ENCODE data around the gene STRADB. TPM values are rescaled to one million over a fixed set of nuclear protein-coding genes. Genes with fewer than 3 reads are reported as not detected.
A peak's percentile ranks its signal among the peaks of the same experiment; 100 is the strongest.
"Not testable (repeated sequence)": the region's sequence is repeated elsewhere in the genome, so short reads cannot be mapped to it uniquely, and the experiment has no call there.

STRADB gene
- total and polyA plus RNA-seq, 2 experiments from 2014 or later, result 62.5 to 68.3 TPM

DNA sequence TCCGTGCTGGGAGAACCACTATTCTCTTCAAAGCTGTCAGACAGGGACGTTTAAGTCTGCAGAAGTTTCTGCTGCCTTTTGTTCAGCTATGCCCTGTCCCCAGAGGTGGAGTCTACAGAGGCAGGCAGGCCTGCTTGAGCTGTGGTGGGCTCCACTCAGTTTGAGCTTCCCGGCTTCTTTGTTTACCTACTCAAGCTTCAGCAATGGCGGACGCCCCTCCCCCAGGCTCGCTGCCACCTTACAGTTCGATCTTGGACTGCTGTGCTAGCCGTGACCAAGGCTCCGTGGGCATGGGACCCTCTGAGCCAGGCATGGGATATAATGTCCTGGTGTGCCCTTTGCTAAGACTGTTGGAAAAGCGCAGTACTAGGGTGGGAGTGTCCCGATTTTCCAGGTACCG is 21.2 kb upstream of the STRADB start:
- 97% methylated on average over 12 of the region's 12 CpGs for WGBS (ENCODE audit: low lambda C conversion rate, missing lambda C conversion rate)
- DNase-seq (ENCODE audit: low spot score); H3K27ac ChIP-seq: not testable (repeated sequence)

GRCh38 chr2:201430839-201431238 is 20.7 kb upstream of the STRADB start:
- Histone ChIP-seq H3K4me1 (ENCODE audit: insufficient read depth) (peaks cover 15% of the 10 kb centered on the region), H2AFZ (no peak overlapping the region), H3K27ac (no peak overlapping the region), H3K27me3 (no peaks in the 10 kb centered on the region), H3K4me2 (no peak overlapping the region), H3K9me2 (replicated peaks; ENCODE audit: insufficient read depth) (no peaks in the 10 kb centered on the region), H3K4me3 (no peak overlapping the region), H3K36me3 (replicated peaks; ENCODE audit: insufficient read depth, low read depth) (no peaks in the 10 kb centered on the region), H4K20me1 (ENCODE audit: insufficient read depth, poor library complexity, severe bottlenecking) (no peaks in the 10 kb centered on the region), H3K9me3 (ENCODE audit: low read depth) (no peaks in the 10 kb centered on the region), H3K79me2 (peaks cover 79% of the 10 kb centered on the region)
- 100% methylated on average over 4 of the region's 5 CpGs for WGBS (ENCODE audit: low lambda C conversion rate, missing lambda C conversion rate)
- DNase-seq (ENCODE audit: low spot score), result no peak
- TF ChIP-seq EZH2 (IDR thresholded peaks at IDR 0.05; ENCODE audit: borderline replicate concordance), result no peak
- TF ChIP-seq CTCF (IDR thresholded peaks at IDR 0.05; ENCODE audit: poor library complexity), result no peak
- no peak for TF ChIP-seq EZH2phosphoT487 (IDR thresholded peaks at IDR 0.05; ENCODE audit: low read depth, severe bottlenecking, unreplicated experiment)

More for the DNA sequence above, 21.2 kb upstream of the STRADB start:
- H4K20me1 ChIP-seq (ENCODE audit: insufficient read depth, poor library complexity, severe bottlenecking); H3K4me3 ChIP-seq; H3K9me3 ChIP-seq (ENCODE audit: low read depth); H3K9me2 ChIP-seq (replicated peaks; ENCODE audit: insufficient read depth); H3K4me2 ChIP-seq; H3K36me3 ChIP-seq (replicated peaks; ENCODE audit: insufficient read depth, low read depth); H2AFZ ChIP-seq; H3K27me3 ChIP-seq: not testable (repeated sequence)
- Histone ChIP-seq H3K79me2 (peaks cover 79% of the 10 kb centered on the region), H3K4me1 (ENCODE audit: insufficient read depth) (peaks cover 15% of the 10 kb centered on the region)

DNA sequence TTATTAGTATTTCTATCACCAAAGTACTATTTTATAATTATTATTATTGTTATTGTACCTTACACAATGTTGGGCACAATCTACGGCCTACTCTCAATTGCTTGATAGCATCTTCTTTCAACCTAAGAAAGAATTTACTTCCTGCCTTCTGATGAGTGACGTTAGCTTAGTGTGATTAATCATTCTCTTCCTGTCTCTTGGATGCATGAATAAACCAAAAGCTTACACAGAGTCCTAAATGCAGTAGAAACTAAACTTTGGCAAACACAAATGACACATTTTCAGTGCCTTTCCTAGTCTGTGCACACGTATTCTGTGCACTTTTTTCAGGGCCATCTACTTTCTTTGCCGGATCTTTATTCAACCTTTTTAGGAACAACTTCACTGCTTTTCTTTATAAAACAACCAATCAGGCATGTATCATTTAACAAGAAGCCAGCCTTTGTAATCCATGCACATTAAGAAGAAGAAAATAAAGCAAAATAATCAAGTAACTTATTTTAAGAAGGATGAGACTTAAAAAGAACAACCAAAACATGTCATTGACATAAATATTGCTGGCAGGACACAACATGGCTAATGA is 19.4 kb upstream of the STRADB start:
- H3K9me2 ChIP-seq (replicated peaks; ENCODE audit: insufficient read depth), result no peaks in the 10 kb centered on the region
- H3K4me1 ChIP-seq (ENCODE audit: insufficient read depth), result peaks cover 15% of the 10 kb centered on the region
- TF ChIP-seq CTCF (IDR thresholded peaks at IDR 0.05; ENCODE audit: poor library complexity) (no peak), EZH2phosphoT487 (IDR thresholded peaks at IDR 0.05; ENCODE audit: low read depth, severe bottlenecking, unreplicated experiment) (no peak), EZH2 (IDR thresholded peaks at IDR 0.05; ENCODE audit: borderline replicate concordance) (no peak)
- H3K4me2 ChIP-seq, result no peak overlapping the region
- no peak overlapping the region for H2AFZ ChIP-seq
- no peaks in the 10 kb centered on the region for H3K9me3 ChIP-seq (ENCODE audit: low read depth)
- H3K27me3 ChIP-seq, result no peaks in the 10 kb centered on the region
- no peaks in the 10 kb centered on the region for H4K20me1 ChIP-seq (ENCODE audit: insufficient read depth, poor library complexity, severe bottlenecking)
- WGBS (ENCODE audit: low lambda C conversion rate, missing lambda C conversion rate), result 70% methylated on average over 4 of the region's 4 CpGs
- peaks cover 81% of the 10 kb centered on the region for H3K79me2 ChIP-seq
- no peak for DNase-seq (ENCODE audit: low spot score)
- H3K27ac ChIP-seq, result peak overlapping the region; percentile 14
- H3K36me3 ChIP-seq (replicated peaks; ENCODE audit: insufficient read depth, low read depth), result no peaks in the 10 kb centered on the region
- H3K4me3 ChIP-seq, result no peak overlapping the region

- Histone ChIP-seq H3K4me3 (no peak overlapping the region), H3K36me3 (replicated peaks; ENCODE audit: insufficient read depth, low read depth) (no peaks in the 10 kb centered on the region), H4K20me1 (ENCODE audit: insufficient read depth, poor library complexity, severe bottlenecking) (no peaks in the 10 kb centered on the region), H3K27me3 (no peaks in the 10 kb centered on the region), H3K4me2 (peak overlapping the region; percentile 55), H3K27ac (peak overlapping the region; percentile 20), H3K79me2 (peaks cover 87% of the 10 kb centered on the region), H3K9me3 (ENCODE audit: low read depth) (no peaks in the 10 kb centered on the region), H3K4me1 (ENCODE audit: insufficient read depth) (peaks cover 15% of the 10 kb centered on the region), H2AFZ (no peak overlapping the region), H3K9me2 (replicated peaks; ENCODE audit: insufficient read depth) (no peaks in the 10 kb centered on the region)
- WGBS (ENCODE audit: low lambda C conversion rate, missing lambda C conversion rate), result 55% methylated on average over 5 of the region's 5 CpGs
- no peak for DNase-seq (ENCODE audit: low spot score)
- TF ChIP-seq EZH2phosphoT487 (IDR thresholded peaks at IDR 0.05; ENCODE audit: low read depth, severe bottlenecking, unreplicated experiment) (no peak), CTCF (IDR thresholded peaks at IDR 0.05; ENCODE audit: poor library complexity) (no peak), EZH2 (IDR thresholded peaks at IDR 0.05; ENCODE audit: borderline replicate concordance) (no peak)
These were observed 18.7 kb upstream of the STRADB start for GRCh38 chr2:201432621-201433393.
